G401.6 (cell line): ENCODE data around the gene GSTT4.
"Not testable (repeated sequence)": the region's sequence is repeated elsewhere in the genome, so short reads cannot be mapped to it uniquely, and the experiment has no call there.

Source experiments
- FAIRE-seq: peaks from 2 replicates; lab custom pipeline; 2012; peaks lifted over from hg19 to GRCh38; lab: Jason Lieb, UNC

Gene GSTT4

DNA sequence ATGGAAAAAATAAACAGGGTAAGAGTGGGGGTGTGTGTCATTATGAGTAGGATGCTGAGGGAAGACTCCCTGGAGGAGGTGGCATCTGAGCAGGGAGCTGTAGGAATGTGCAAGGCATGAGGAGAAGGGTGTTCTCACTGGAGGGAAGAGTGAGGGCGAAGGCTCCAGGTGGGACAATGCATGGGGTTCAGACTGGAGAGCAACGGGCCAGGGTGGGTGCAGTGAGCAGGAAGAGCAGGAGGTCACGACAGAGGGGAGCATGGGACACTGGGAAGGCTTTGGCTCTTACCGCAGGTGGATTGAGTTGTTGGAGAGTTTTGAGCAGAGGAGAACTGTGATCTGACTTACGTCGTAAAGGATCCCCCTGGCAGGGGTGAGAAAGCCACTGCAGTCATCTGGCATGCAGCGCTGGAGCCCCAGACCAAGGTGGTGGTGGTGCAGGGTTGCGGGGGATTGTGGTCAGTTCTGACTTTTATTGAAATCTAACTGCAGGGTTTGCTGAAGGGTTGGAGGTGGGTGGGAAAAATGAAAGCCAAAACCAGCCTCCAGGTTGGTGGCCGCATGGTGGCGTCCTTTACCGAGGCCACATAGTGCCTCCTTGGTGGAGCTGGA lies 52.4 kb downstream of the GSTT4 start:
- FAIRE-seq: not testable (repeated sequence)

DNA sequence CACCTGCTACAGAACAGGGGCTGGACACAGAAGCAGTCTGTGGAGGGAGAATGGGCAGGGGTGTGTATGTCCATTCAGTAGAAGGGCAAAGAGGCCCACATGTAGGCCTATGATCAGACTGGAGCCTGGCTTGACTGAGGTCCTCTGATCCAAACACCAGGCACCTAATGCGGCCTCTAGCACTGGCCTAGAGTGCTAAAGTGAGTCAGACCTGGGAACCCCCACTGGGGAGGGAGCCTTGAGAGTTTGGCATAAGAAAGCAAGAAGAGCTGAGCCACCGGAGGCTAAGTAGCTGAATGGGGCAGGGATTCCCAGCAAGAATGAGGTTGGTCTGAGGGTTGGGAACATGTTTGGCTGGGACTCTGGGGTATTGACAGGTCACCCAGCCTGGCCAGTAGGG lies 53.9 kb downstream of the GSTT4 start:
- FAIRE-seq: not testable (repeated sequence)

DNA sequence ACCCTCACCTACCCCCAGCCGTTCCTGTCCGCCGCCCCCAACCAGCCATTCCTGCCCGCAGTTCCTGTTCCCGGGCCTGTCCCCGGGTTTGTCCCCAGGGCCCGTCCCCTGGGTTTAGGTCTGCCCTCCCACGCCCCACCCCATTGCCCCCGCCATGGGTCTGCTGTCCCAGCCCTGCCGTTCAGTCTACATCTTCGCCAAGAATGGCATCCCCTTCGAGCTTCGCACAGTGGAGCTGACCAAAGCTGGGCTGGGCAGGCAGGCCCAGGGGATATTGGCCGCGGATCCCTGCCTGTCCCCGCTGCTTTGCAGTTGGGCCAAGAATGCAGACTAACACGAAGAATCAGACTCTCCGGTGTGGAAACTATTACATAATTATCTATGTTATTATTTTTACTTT lies 55.5 kb downstream of the GSTT4 start:
- not testable (repeated sequence) for FAIRE-seq
